22Rv1 (cell line): Measurements from ENCODE around the gene ADAMTS9.

Source experiments
- CTCF ChIP-seq: fragments of 450-650 bp; IDR thresholded peaks from 2 replicates; pipeline ENCODE4 v1.5.1; 2017; ENCODE audit warnings: mild to moderate bottlenecking
- ZFX ChIP-seq: fragments of 450-650 bp; IDR thresholded peaks from 2 replicates; pipeline ENCODE4 v1.6.1; 2017; ENCODE audit warnings: antibody characterized with exemption, borderline replicate concordance

DNA sequence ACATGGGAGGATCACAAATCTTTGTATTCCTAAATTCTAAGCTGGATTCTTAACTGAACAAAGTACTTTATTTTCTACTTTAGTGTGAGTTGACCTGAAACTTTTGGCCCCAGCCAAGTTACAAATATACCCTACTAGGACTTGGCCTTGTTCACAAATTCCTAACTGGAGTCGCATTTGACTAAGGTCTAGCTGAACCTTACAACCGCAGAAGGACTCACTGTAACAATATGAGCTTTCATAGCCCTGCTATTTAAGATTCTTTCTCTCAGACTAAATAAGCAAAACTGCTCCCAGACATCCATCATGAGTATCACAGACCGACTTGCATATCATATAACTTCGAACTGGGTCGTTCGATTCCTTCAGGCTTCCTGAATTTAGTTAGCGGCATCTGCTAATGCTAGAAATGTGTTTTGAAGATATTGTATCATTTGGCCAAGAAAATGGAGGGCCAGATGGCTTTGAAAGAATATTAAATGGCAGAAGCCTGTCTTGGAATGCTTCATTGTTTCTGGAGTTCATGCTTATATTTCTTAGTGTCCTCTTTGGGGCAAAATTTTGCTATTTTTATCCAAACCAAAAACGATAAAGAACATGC, 28.4 kb upstream of the ADAMTS9 start:
- TF ChIP-seq CTCF (no peak), ZFX (no peak)
